Skin epidermis (tissue), 12 donors: ENCODE data around the gene FARP2.
"Not testable (repeated sequence)": the region's sequence is repeated elsewhere in the genome, so short reads cannot be mapped to it uniquely, and the experiment has no call there.

ENCODE experiments used
- H3K27ac ChIP-seq, 21 experiments: fragments of 200-600 bp; sonication (generic) in 11 of 21; one replicate each; pipeline ENCODE4 v1.5.0; 2020; ENCODE audit warnings: mild to moderate bottlenecking in 3 of 21, inconsistent platforms in 2 of 21, moderate library complexity in 2 of 21
- H3K4me3 ChIP-seq, 7 experiments: fragments of 200-600 bp; sonication (generic) in 2 of 7; one replicate each; pipeline ENCODE4 v1.5.0; 2020; ENCODE audit warnings: inconsistent platforms in 2 of 7, mild to moderate bottlenecking in 2 of 7, moderate library complexity in 1 of 7

The FARP2 gene

GRCh38 chr2:241357531-241357930, 1.4 kb downstream of the FARP2 start:
- Histone ChIP-seq H3K27ac (peak overlapping the region in 5 of 21 experiments; percentile 7 to 93 (median 34)), H3K4me3 (peak overlapping the region in 1 of 7 experiments; percentile 82)

GRCh38 chr2:241358470-241358869, 2.4 kb downstream of the FARP2 start:
- H3K4me3 ChIP-seq: peak overlapping the region in 1 of 7 experiments; percentile 3

GRCh38 chr2:241359481-241360045, 3.5 kb downstream of the FARP2 start:
- no peak overlapping the region for H3K27ac ChIP-seq
- H3K4me3 ChIP-seq: no peak overlapping the region

More at GRCh38 chr2:241358470-241358869, 2.4 kb downstream of the FARP2 start:
- peak overlapping the region in 1 of 21 experiments; percentile 39 for H3K27ac ChIP-seq

GRCh38 chr2:241363426-241363825, 7.3 kb downstream of the FARP2 start:
- no peak overlapping the region for H3K4me3 ChIP-seq
- peak overlapping the region in 2 of 21 experiments; percentile 9 to 30 for H3K27ac ChIP-seq

GRCh38 chr2:241364781-241365180, 8.7 kb downstream of the FARP2 start:
- H3K4me3 ChIP-seq: no peak overlapping the region

GRCh38 chr2:241366678-241367077, 10.6 kb downstream of the FARP2 start:
- H3K27ac ChIP-seq: peak overlapping the region in 1 of 21 experiments; percentile 17

More at GRCh38 chr2:241364781-241365180, 8.7 kb downstream of the FARP2 start:
- no peak overlapping the region for H3K27ac ChIP-seq

GRCh38 chr2:241368643-241369042, 12.6 kb downstream of the FARP2 start:
- Histone ChIP-seq H3K4me3 (no peak overlapping the region), H3K27ac (no peak overlapping the region)

More at GRCh38 chr2:241366678-241367077, 10.6 kb downstream of the FARP2 start:
- H3K4me3 ChIP-seq: no peak overlapping the region

GRCh38 chr2:241372361-241372992, 16.4 kb downstream of the FARP2 start:
- no peak overlapping the region for H3K4me3 ChIP-seq
- H3K27ac ChIP-seq: peak overlapping the region in 7 of 21 experiments; percentile 10 to 66 (median 37)

- Histone ChIP-seq H3K4me3 (peak overlapping the region in 1 of 7 experiments; percentile 4), H3K27ac (peak overlapping the region in 9 of 21 experiments; percentile 4 to 70 (median 22))
These were observed 17.4 kb downstream of the FARP2 start for GRCh38 chr2:241373446-241373845.

GRCh38 chr2:241373906-241374305, 17.8 kb downstream of the FARP2 start:
- not testable (repeated sequence) for H3K4me3 ChIP-seq
- H3K27ac ChIP-seq: peak overlapping the region in 13 of 21 experiments; percentile 14 to 71 (median 40)

GRCh38 chr2:241375300-241375699, 19.2 kb downstream of the FARP2 start:
- Histone ChIP-seq H3K4me3 (no peak overlapping the region), H3K27ac (peak overlapping the region in 2 of 21 experiments; percentile 29 to 50)

- Histone ChIP-seq H3K4me3 (no peak overlapping the region), H3K27ac (no peak overlapping the region)
These were observed 20.7 kb downstream of the FARP2 start for GRCh38 chr2:241376808-241377207.

GRCh38 chr2:241378816-241379215, 22.7 kb downstream of the FARP2 start:
- peak overlapping the region in 7 of 21 experiments; percentile 41 to 70 (median 58) for H3K27ac ChIP-seq
- no peak overlapping the region for H3K4me3 ChIP-seq

- Histone ChIP-seq H3K4me3 (no peak overlapping the region), H3K27ac (peak overlapping the region in 15 of 21 experiments; percentile 7 to 70 (median 50))
These were observed 23.7 kb downstream of the FARP2 start for GRCh38 chr2:241379481-241380480.

GRCh38 chr2:241381872-241382271, 25.8 kb downstream of the FARP2 start:
- H3K27ac ChIP-seq: no peak overlapping the region
- no peak overlapping the region for H3K4me3 ChIP-seq

- H3K4me3 ChIP-seq, H3K27ac ChIP-seq: not testable (repeated sequence)
These were observed 29.4 kb downstream of the FARP2 start for GRCh38 chr2:241385450-241385849.

- Histone ChIP-seq H3K4me3 (no peak overlapping the region), H3K27ac (no peak overlapping the region)
These were observed 30.4 kb downstream of the FARP2 start for GRCh38 chr2:241386519-241386918.

GRCh38 chr2:241389697-241390096, 33.6 kb downstream of the FARP2 start:
- Histone ChIP-seq H3K27ac (peak overlapping the region in 2 of 21 experiments; percentile 30 to 48), H3K4me3 (no peak overlapping the region)

GRCh38 chr2:241390301-241391206, 34.5 kb downstream of the FARP2 start:
- Histone ChIP-seq H3K4me3 (no peak overlapping the region), H3K27ac (peak overlapping the region in 6 of 21 experiments; percentile 8 to 48 (median 32))
